Aorta (tissue), 5 donors: ENCODE results near the gene EDNRB. TPM values are rescaled to one million over a fixed set of nuclear protein-coding genes. Genes with fewer than 3 reads are reported as not detected.

Experiments
- ATAC-seq: fragments of 200-7000 bp; cut with Tn5 transposase; one replicate; pipeline ENCODE4 v1.9.1; 2022; ENCODE audit warnings: moderate library complexity; ENCODE audit not compliant: low FRiP score
- DNase-seq, 2 donors: peaks; one replicate each; pipeline ENCODE4 v3.0.0-alpha.2; 2020
- H3K27ac ChIP-seq, 2 donors: one replicate each; pipeline ENCODE4 v1.5.1; 2013; ENCODE audit warnings: low read length in 2 of 2, mild to moderate bottlenecking in 2 of 2, moderate library complexity in 2 of 2, control low read depth in 1 of 2, inconsistent platforms in 1 of 2, low read depth in 1 of 2
- H3K27me3 ChIP-seq, 2 donors: one replicate each; pipeline ENCODE4 v1.6.1; 2013; ENCODE audit warnings: control low read depth in 1 of 2, low read length in 1 of 2, mild to moderate bottlenecking in 1 of 2, moderate library complexity in 1 of 2; ENCODE audit not compliant: insufficient read depth in 2 of 2, control insufficient read depth in 1 of 2
- H3K36me3 ChIP-seq, 2 donors: one replicate each; pipeline ENCODE4 v1.6.1; 2013; ENCODE audit warnings: control low read depth in 1 of 2, low read length in 1 of 2, mild to moderate bottlenecking in 1 of 2; ENCODE audit not compliant: insufficient read depth in 2 of 2, control insufficient read depth in 1 of 2
- H3K4me1 ChIP-seq, 2 donors: one replicate each; pipeline ENCODE4 v1.6.1; 2013; ENCODE audit warnings: low read length in 2 of 2, control low read depth in 1 of 2, mild to moderate bottlenecking in 1 of 2, moderate library complexity in 1 of 2; ENCODE audit not compliant: insufficient read depth in 2 of 2, control insufficient read depth in 1 of 2
- H3K4me3 ChIP-seq, 2 donors: one replicate each; pipeline ENCODE4 v1.5.1; 2013; ENCODE audit warnings: low read length in 2 of 2, control low read depth in 1 of 2, mild to moderate bottlenecking in 1 of 2
- H3K9me3 ChIP-seq: one replicate; pipeline ENCODE4 v1.6.1; 2013; ENCODE audit warnings: mild to moderate bottlenecking, low read length; ENCODE audit not compliant: control insufficient read depth
- WGBS, 2 donors: extraction: QIAGEN DNeasy Blood & Tissue Kit; methylation state at CpG; one replicate each; pipeline ENCODE4 v1.1.7; 2013; 5-methylcytosine and 5-hydroxymethylcytosine counted together
- intact Hi-C, 2 donors: fragments of 100-400 bp; cut with DNase I; formaldehyde crosslinking; loops; one replicate each; pipeline versions ENCODE4 v1.14.2 to v1.15.0; 2022
- polyA plus RNA-seq, 2 donors: library from polyadenylated mRNA; stranded (reverse); fragments of 200-250 nt; gene quantifications; one replicate each; pipeline ENCODE4 v1.2.3, GENCODE V29; 2013
- total RNA-seq, 2 donors: library from RNA; stranded (reverse); fragmentation: NEBNext Ultra II Directional; extraction: Animal tissue kit (Norgen Biotek cat#: 25700); gene quantifications; one replicate each; pipeline ENCODE4 v1.2.1, GENCODE V29; 2021
- donor health status: healthy with polysubstance abuse.
- donor health status: Bipolar disorder and iron deficiency.
- donor health status: DM: no; HTN: no; CAD: no.
- donor health status: DM: no; HTN: no; CAD: no.
- donor health status: DM: yes; HTN: yes; CAD: no.

Gene EDNRB
- total and polyA plus RNA-seq, 4 donors = 0.50 to 39.9 (median 9.9) TPM

DNA sequence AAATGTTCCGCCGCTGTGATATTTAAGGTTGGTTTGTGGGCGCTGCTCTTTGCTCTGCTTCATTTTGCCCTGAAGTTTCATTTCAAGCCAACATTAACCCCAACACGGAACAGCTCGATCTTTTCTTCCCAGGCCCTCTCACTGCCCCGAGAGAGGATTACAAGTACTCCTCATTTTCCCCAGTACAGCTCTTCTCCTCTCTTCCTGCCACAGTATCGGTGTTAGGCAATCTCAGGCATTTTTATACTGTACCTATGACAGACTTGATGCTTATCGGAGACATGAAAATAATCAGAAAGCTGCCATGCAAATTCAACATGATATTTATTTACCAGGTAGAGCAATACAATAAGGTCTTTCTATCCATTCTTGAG, 1.3 kb upstream of the EDNRB start:
- DNase-seq (no peak), ATAC-seq (no peak)
- no peak overlapping the region for H3K27ac ChIP-seq
- no peaks in the 10 kb centered on the region for H3K9me3 ChIP-seq
- no peak overlapping the region for H3K4me3 ChIP-seq
- intact Hi-C loops = no loop called here
- H3K36me3 ChIP-seq = no peaks in the 10 kb centered on the region
- no peaks in the 10 kb centered on the region for H3K27me3 ChIP-seq
- 35 to 41% methylated on average over 8 of the region's 8 CpGs for WGBS, 2 donors
- no peaks in the 10 kb centered on the region for H3K4me1 ChIP-seq

DNA sequence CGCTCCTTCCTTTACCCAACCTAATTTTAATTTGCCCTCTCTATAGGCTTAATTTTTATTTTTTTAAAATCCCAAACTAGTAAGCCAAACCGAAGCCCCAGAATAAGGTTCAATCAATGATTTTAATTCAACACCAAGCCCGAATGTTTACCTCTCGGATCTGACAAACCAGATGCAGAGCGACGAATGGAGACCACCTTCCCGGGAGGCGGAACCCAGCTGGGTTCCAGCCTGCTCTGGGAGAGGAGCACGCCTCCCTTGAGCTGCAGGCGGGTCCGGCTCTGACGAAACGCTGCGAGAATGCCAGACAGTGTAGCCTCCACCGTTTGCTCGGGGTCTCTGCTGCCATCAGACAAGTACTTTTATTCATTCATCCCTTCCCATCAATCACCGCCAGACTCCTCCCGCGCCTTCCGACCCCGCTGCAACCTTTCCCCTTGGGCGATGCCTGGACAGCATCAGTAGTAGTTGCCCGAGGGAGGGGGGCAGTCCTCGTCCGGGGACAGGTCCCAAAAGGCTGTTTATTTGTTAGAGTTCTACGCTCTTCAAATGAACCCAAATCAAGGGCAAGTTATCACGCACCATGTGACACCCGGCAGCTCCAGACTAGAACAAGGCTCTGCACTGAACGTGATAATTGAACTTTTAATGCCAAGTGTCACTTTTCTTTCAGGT, 752 bp upstream of the EDNRB start:
- no peak for ATAC-seq
- no peaks in the 10 kb centered on the region for H3K36me3 ChIP-seq
- H3K4me3 ChIP-seq = no peak overlapping the region
- no peaks in the 10 kb centered on the region for H3K4me1 ChIP-seq
- DNase-seq = peak; percentile 57 to 76
- H3K27me3 ChIP-seq = no peaks in the 10 kb centered on the region
- intact Hi-C loops = no loop called here
- H3K9me3 ChIP-seq = no peaks in the 10 kb centered on the region
- WGBS, 2 donors = 1 to 2% methylated on average over 29 of the region's 29 CpGs
- no peak overlapping the region for H3K27ac ChIP-seq

- DNase-seq (no peak), ATAC-seq (no peak)
- no peaks in the 10 kb centered on the region for H3K9me3 ChIP-seq
- no peaks in the 10 kb centered on the region for H3K4me1 ChIP-seq
- intact Hi-C loops = no loop called here
- H3K27ac ChIP-seq = no peak overlapping the region
- H3K36me3 ChIP-seq = no peaks in the 10 kb centered on the region
- WGBS, 2 donors = 68 to 69% methylated on average over 4 of the region's 4 CpGs
- H3K27me3 ChIP-seq = no peaks in the 10 kb centered on the region
- no peak overlapping the region for H3K4me3 ChIP-seq
These were observed 2.1 kb downstream of the EDNRB start for GRCh38 chr13:77916488-77916887.

GRCh38 chr13:77915686-77916085, 2.9 kb downstream of the EDNRB start:
- Histone ChIP-seq H3K9me3 (no peaks in the 10 kb centered on the region), H3K27ac (no peak overlapping the region), H3K4me3 (no peak overlapping the region), H3K27me3 (no peaks in the 10 kb centered on the region), H3K36me3 (no peaks in the 10 kb centered on the region), H3K4me1 (no peaks in the 10 kb centered on the region)
- intact Hi-C loops = no loop called here
- ATAC-seq = no peak
- DNase-seq = no peak
- WGBS, 2 donors = 85 to 100% methylated on average over 1 of the region's 1 CpG

DNA sequence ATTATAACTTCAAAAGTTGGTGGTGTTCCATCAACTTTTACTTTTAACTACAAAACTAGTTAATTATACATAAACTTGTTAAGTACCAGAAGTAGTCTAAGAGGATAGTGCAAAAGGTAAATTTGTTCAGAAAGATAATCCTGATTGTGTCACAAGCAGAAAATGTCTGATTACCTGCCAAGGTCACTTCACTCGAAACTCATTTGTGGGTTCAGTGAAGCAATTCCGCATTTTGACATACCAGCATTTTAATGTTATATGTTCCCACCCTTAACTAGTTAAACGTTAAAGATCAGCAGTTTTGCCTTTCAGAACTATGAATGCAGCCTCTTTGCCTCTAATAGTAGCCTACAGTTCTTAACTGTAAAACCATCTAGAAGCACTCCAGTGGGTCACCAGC, 5.6 kb downstream of the EDNRB start:
- Histone ChIP-seq H3K4me3 (no peak overlapping the region), H3K36me3 (no peaks in the 10 kb centered on the region), H3K27ac (no peak overlapping the region), H3K27me3 (no peaks in the 10 kb centered on the region), H3K4me1 (no peaks in the 10 kb centered on the region), H3K9me3 (no peaks in the 10 kb centered on the region)
- DNase-seq (no peak), ATAC-seq (no peak)
- intact Hi-C loops = no loop called here
- WGBS, 2 donors = 70 to 75% methylated on average over 3 of the region's 3 CpGs

DNA sequence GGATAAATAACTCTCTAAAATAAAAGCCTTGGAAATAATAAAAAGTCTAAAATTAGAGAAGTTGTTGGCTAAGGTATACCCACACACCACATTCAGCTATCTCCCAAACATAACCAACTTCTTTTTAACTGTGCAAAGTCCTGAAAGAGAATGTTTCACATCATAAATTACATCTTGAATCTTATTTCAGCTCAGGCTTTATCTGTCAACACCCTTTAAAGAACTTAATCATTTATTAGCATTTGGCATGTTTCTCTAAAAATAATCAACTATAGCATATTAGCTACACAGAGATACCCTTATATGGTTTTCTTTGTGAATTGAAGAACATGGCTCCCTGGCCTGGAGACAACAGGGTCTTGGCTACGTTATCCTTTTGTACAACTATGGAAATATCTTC, 6.9 kb downstream of the EDNRB start:
- DNase-seq (no peak), ATAC-seq (no peak)
- WGBS, 2 donors = 28 to 36% methylated on average over 1 of the region's 1 CpG
- intact Hi-C loops = no loop called here
- Histone ChIP-seq H3K27me3 (no peaks in the 10 kb centered on the region), H3K9me3 (no peaks in the 10 kb centered on the region), H3K4me3 (no peak overlapping the region), H3K4me1 (no peaks in the 10 kb centered on the region), H3K27ac (no peak overlapping the region), H3K36me3 (no peaks in the 10 kb centered on the region)

DNA sequence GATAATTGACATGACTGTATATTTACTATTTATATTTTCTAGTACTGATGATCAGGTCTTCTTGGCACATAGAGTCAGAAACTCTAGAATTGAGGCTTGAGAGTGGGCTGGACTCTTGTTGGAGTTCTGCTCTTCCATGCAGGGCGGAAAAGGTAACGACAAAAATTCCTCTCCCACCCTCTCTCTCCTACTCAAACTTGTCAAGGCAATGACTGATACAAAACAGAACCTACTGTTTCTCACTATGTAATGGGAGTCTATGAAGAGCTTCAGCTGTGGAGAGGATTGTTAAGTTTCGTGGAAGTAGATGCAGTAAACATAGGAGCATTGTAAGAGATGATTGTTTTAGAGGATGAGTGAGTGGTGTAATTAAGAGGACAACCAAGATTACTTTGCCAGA, 8.8 kb downstream of the EDNRB start:
- Histone ChIP-seq H3K4me3 (no peak overlapping the region), H3K9me3 (no peaks in the 10 kb centered on the region), H3K4me1 (no peaks in the 10 kb centered on the region), H3K27me3 (no peaks in the 10 kb centered on the region), H3K36me3 (no peaks in the 10 kb centered on the region), H3K27ac (no peak overlapping the region)
- intact Hi-C loops = no loop called here
- WGBS, 2 donors = 60 to 76% methylated on average over 3 of the region's 3 CpGs
- no peak for DNase-seq
- ATAC-seq = no peak

GRCh38 chr13:77908531-77908930, 10.1 kb downstream of the EDNRB start:
- Histone ChIP-seq H3K9me3 (no peaks in the 10 kb centered on the region), H3K36me3 (no peaks in the 10 kb centered on the region), H3K27me3 (no peaks in the 10 kb centered on the region), H3K4me1 (no peaks in the 10 kb centered on the region), H3K4me3 (no peak overlapping the region), H3K27ac (no peak overlapping the region)
- ATAC-seq (no peak), DNase-seq (no peak)
- whole genome bisulfite sequencing, 2 donors = 94 to 96% methylated on average over 2 of the region's 2 CpGs
- intact Hi-C loops = no loop called here

DNA sequence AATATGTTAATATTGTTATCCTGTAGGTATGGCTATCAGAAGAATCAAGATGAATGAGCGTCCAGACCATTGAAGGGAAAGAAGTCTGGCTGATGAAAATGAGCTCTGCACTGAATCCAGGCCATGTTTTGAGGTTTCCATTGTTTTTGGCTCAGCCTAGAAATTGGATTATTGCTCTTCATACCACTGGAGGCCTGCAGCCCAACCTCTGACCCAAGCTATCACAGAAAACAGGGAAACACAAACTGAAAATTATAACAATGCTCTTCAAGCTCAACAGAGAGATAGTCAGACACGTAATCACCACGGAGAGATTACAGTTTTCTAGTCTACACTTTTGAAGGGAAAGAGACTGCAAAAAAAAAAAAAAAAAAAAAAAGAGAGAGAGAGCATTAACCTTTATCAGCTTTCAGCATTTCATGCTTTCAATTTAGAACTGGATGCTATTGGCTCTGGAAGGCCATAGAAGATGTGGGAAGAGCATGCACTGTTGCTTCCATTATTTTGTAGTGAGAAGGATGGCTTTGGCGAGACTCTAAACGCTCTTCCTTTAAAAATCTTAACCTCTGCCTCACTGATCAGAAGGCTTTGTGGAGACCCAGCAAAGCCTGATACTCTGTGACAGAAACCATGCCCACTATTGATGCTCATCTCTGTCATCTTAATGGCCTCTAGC, 10.8 kb downstream of the EDNRB start:
- no peak overlapping the region for H3K27ac ChIP-seq
- intact Hi-C loops = no loop called here
- ATAC-seq = no peak
- no peaks in the 10 kb centered on the region for H3K36me3 ChIP-seq
- H3K4me1 ChIP-seq = no peaks in the 10 kb centered on the region
- 68 to 83% methylated on average over 5 of the region's 5 CpGs for WGBS, 2 donors
- no peaks in the 10 kb centered on the region for H3K27me3 ChIP-seq
- H3K4me3 ChIP-seq = no peak overlapping the region
- DNase-seq = no peak
- no peaks in the 10 kb centered on the region for H3K9me3 ChIP-seq
